Right atrium auricular region (tissue), 2 donors: ENCODE measurements around the gene C3orf18. TPM values are rescaled to one million over a fixed set of nuclear protein-coding genes. Genes with fewer than 3 reads are reported as not detected.
A peak's percentile ranks its signal among the peaks of the same experiment; 100 is the strongest.

Experiments used
- DNase-seq: peaks from one replicate; pipeline ENCODE4 v3.0.0-alpha.2; 2019; ENCODE audit warnings: low spot score
- H3K27ac ChIP-seq, 2 donors: fragments of 200-600 bp; sonication (generic); 1 replicate in 1 of 2; 2 replicates in 1 of 2; pipeline ENCODE4 v1.5.1; 2016 to 2019
- H3K27me3 ChIP-seq, 2 donors: fragments of 200-600 bp; sonication (generic); one replicate each; pipeline versions ENCODE4 v1.5.1 to v1.6.0; 2017 to 2019
- H3K36me3 ChIP-seq: fragments of 200-600 bp; sonication (generic); one replicate; pipeline ENCODE4 v1.5.1; 2016
- H3K4me1 ChIP-seq, 2 donors: fragments of 200-600 bp; sonication (generic); one replicate each; pipeline versions ENCODE4 v1.5.1 to v1.6.0; 2017 to 2019
- H3K4me3 ChIP-seq, 2 donors: fragments of 200-600 bp; sonication (generic); 1 replicate in 1 of 2; 2 replicates in 1 of 2; pipeline ENCODE4 v1.5.1; 2017 to 2019; ENCODE audit warnings: mild to moderate bottlenecking in 1 of 2, moderate library complexity in 1 of 2
- H3K9me3 ChIP-seq, 2 donors: fragments of 200-600 bp; sonication (generic); one replicate each; pipeline ENCODE4 v1.5.1; 2019
- CTCF ChIP-seq, 2 donors: fragments of 200-600 bp; sonication (generic); IDR thresholded peaks; one replicate each; pipeline ENCODE4 v1.5.1; 2019; ENCODE audit warnings: antibody characterized with exemption in 2 of 2
- total RNA-seq, 2 donors: library from RNA; depleted of rRNA; stranded (reverse); fragments of >200 nt; gene quantifications; one replicate each; pipeline ENCODE4 v1.1.0, GENCODE V29; 2016

Gene C3orf18
- 10 to 100 TPM; 25.6 to 34.8 TPM for total RNA-seq

- H3K27ac ChIP-seq = peak within 1 kb of the TSS; percentile 91 to 95
- no peaks in the 10 kb centered on the region for H3K36me3 ChIP-seq
- H3K27me3 ChIP-seq = no peaks in the 10 kb centered on the region
- no peaks in the 10 kb centered on the region for H3K9me3 ChIP-seq
- peak within 1 kb of the TSS; percentile 75 to 77 for H3K4me3 ChIP-seq
- H3K4me1 ChIP-seq = peaks cover 0 to 33% of the 10 kb centered on the region in 2 donors
- TF ChIP-seq CTCF (IDR thresholded peaks at IDR 0.05) = no peak
- DNase-seq = peak; percentile 96
Observed at GRCh38 chr3:50567386-50568167, at the start of gene C3orf18. Gene C3orf18 (minus strand): TSS chr3:50567747. CDS start chr3:50565699, 2,048 bp downstream.

DNA sequence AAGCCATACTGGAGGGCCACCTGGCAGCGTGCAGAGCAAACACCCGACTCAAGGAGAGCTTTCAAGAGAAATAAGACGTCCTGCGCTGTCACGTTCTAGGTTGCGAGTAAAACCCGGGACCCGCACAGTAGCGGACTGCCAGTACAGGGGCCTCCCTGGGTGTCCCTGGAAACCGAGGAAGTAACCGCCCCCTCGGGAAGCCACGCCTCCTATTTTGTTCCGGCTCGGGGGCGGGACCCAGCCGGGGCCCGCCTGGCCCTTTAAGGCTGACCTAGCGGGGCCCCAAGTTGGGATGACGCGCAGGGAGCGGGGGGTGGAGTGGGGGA lies 49.2 kb upstream of the C3orf18 start:
- H3K9me3 ChIP-seq = no peaks in the 10 kb centered on the region
- H3K4me3 ChIP-seq = peak overlapping the region; percentile 90 to 92
- no peaks in the 10 kb centered on the region for H3K27me3 ChIP-seq
- peak overlapping the region; percentile 97 to 98 for H3K27ac ChIP-seq
- peaks cover 0 to 61% of the 10 kb centered on the region in 2 donors for H3K4me1 ChIP-seq
- DNase-seq = peak; percentile 96
- no peak for TF ChIP-seq CTCF (IDR thresholded peaks at IDR 0.05)
- H3K36me3 ChIP-seq = no peaks in the 10 kb centered on the region

- peak overlapping the region; percentile 90 to 92 for H3K4me3 ChIP-seq
- H3K36me3 ChIP-seq = no peaks in the 10 kb centered on the region
- TF ChIP-seq CTCF (IDR thresholded peaks at IDR 0.05) = peak; percentile 99 to 100
- peak; percentile 86 for DNase-seq
- no peaks in the 10 kb centered on the region for H3K27me3 ChIP-seq
- H3K9me3 ChIP-seq = no peaks in the 10 kb centered on the region
- H3K27ac ChIP-seq = peak overlapping the region; percentile 97 to 98
- peaks cover 0 to 63% of the 10 kb centered on the region in 2 donors for H3K4me1 ChIP-seq
Observed at GRCh38 chr3:50616003-50616769, 48.6 kb upstream of the C3orf18 start.

DNA sequence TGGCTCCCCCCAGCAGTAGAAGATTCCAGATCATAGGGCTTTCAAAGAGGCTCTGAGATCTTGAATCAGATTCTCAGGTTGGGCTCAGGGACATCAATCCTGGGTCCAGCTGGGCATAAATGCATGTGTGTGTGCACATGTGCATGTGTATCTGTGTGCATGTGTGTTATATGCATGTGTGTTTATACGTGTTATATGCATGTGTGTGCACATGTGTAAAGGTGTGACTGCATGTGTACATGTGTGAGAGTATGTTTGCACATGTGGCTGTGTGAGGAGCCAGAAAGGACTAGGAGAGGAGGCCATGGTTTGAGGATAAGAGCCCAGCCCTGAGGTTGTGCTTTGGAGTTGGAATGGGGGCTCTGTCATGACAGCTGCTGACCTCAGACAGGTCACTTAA lies 47.6 kb upstream of the C3orf18 start:
- H3K9me3 ChIP-seq = no peaks in the 10 kb centered on the region
- no peak overlapping the region for H3K4me3 ChIP-seq
- TF ChIP-seq CTCF (IDR thresholded peaks at IDR 0.05) = no peak
- no peaks in the 10 kb centered on the region for H3K27me3 ChIP-seq
- H3K4me1 ChIP-seq = peaks cover 0 to 65% of the 10 kb centered on the region in 2 donors
- DNase-seq = no peak
- H3K27ac ChIP-seq = no peak overlapping the region
- no peaks in the 10 kb centered on the region for H3K36me3 ChIP-seq

DNA sequence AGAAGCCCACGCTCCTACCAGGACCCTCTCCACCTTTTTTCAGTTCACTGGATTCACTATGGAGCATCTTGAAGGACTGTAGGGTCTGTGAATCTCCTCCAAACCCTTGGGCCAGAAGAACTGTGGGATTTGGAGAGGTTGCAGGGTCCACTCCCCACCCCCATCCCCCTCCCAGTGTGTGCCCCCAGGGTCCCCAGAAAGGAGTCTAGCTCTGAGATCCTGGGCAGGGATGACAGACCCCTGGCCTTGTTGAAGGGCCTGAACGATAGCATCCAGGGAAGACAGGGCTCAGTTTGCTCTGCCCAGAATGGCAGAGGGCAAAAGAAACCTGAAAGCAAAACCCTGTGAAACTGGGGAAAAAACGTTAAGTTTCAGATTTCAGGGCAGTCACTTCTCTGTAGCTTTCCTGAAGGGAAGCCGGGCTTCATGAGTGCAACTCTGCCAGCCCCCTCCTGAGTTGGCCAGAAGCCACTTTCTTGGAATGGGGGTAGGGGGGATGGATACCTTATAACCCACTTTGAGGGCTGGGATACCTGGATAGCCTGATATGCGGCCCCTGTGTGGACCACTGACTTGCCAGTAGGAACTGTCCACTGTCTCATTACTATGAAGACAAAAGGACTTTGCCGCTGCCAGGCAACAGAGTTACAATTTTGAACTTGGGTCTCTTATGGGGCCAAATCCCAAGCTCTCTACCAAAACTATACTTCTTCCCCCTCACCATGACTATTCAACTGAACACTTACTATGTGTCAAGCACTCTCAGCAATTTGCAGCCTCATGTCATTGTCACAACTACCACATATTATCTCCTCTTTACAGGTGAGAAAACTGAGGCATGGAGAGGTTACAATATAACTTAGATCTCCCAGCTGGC lies 45.7 kb upstream of the C3orf18 start:
- DNase-seq = no peak
- Histone ChIP-seq H3K27me3 (no peaks in the 10 kb centered on the region), H3K9me3 (no peaks in the 10 kb centered on the region), H3K4me3 (peak overlapping the region in 1 of 2 donors; percentile 66), H3K4me1 (peaks cover 0 to 54% of the 10 kb centered on the region in 2 donors), H3K27ac (peak overlapping the region in 1 of 2 donors; percentile 83), H3K36me3 (no peaks in the 10 kb centered on the region)
- no peak for TF ChIP-seq CTCF (IDR thresholded peaks at IDR 0.05)
